ENCODE data around the gene PTPRM. TPM values are rescaled to one million over a fixed set of nuclear protein-coding genes. Genes with fewer than 3 reads are reported as not detected.

The PTPRM gene
- total RNA-seq, 1 experiment from 2014 or later: 14.5 TPM

DNA sequence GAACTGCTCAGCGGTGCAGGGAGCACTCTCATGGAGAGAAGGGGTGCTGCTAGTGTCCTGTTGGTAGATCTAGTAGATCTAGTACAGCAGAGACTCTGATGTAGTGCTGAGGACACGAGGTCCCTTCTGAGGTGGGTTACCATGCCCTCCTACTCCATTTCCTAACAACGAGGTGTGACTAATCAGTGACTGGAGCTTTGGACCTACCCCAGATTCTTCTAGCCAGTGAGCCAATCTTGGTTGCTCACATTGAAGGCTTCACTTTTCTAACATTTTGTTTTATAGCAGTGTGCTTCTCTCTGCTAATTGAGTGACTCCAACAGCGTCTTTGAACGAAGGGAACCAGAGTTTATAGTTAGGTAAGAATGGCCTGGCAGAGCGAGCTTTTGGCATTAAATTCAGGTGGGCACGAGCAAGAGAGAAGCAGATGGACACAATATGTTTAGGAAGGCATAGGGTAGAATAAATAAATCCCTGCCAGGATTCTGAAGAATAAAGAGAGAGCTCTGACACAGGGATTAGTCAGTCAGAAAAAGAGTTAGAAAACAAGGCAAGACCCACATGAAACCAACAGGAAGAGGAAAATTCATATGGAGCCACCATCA, 736.1 kb downstream of the PTPRM start:
- ChIA-PET POLR2A (no interaction called here), RAD21 (ENCODE audit: low non-redundant PET in 1 of 2, low total read pairs in 2 of 2, uncharacterized antibody in 2 of 2, unreplicated experiment in 2 of 2) (no interaction called here), CTCF (no interaction called here)
- no peaks in the 10 kb centered on the region for H3K36me3 ChIP-seq (ENCODE audit: control insufficient read depth in 1 of 2, insufficient read depth in 2 of 2, low read length in 2 of 2)
- H3K27me3 ChIP-seq (ENCODE audit: insufficient read depth, low read length): 0 out of 2 replicates have a peak, but pooled peaks cover 2% of the 10 kb centered on the region
- no peak overlapping the region for H3K4me3 ChIP-seq (replicated peaks in 1 of 2; ENCODE audit: low read depth in 1 of 2, low read length in 2 of 2)
- no peak overlapping the region for H3K27ac ChIP-seq (ENCODE audit: low read depth, low read length)
- DNase-seq (ENCODE audit: low read depth, low spot score): no peak
- ATAC-seq: no peak
- H3K9ac ChIP-seq (ENCODE audit: low read length): no peak overlapping the region
- no peak overlapping the region for H2AFZ ChIP-seq (ENCODE audit: low read depth, low read length, poor library complexity, severe bottlenecking)
- no peaks in the 10 kb centered on the region for H3K79me2 ChIP-seq (ENCODE audit: insufficient read depth, low read length)
- intact Hi-C loops (cut with micrococcal nuclease): no loop called here
- H3K9me3 ChIP-seq (ENCODE audit: control insufficient read depth in 1 of 2, insufficient read depth in 1 of 2, low read depth in 1 of 2, low read length in 2 of 2): no peaks in the 10 kb centered on the region
- BruUV-seq (replicated peaks): no TSS peak
- no peaks in the 10 kb centered on the region for H3K9me2 ChIP-seq (ENCODE audit: insufficient read depth)
- TF ChIP-seq REST (IDR thresholded peaks at IDR 0.05; ENCODE audit: low read depth) (no peak), EZH2 (IDR thresholded peaks at IDR 0.05) (no peak), MAX (IDR thresholded peaks at IDR 0.05) (no peak), EZH2phosphoT487 (IDR thresholded peaks at IDR 0.05; ENCODE audit: borderline replicate concordance) (no peak), FOSL1 (IDR thresholded peaks at IDR 0.05; ENCODE audit: low read depth) (no peak), TCF7L2 (IDR thresholded peaks at IDR 0.05; ENCODE audit: borderline replicate concordance, extremely low read depth, insufficient read depth, insufficient read length) (no peak)
- no peaks in the 10 kb centered on the region for H4K20me1 ChIP-seq (ENCODE audit: insufficient read depth)
- H3K4me1 ChIP-seq (ENCODE audit: control insufficient read depth in 1 of 2, insufficient read depth in 2 of 2, low read length in 2 of 2): peaks cover 4 to 5% of the 10 kb centered on the region in 2 experiments; a peak in 2 of 4 replicates
- no peak overlapping the region for H3K4me2 ChIP-seq (ENCODE audit: low read length)

All from HCT116 (cell line).